HG02885 (cell line): ENCODE measurements around the gene POMGNT2.
"Not testable (repeated sequence)": the region's sequence is repeated elsewhere in the genome, so short reads cannot be mapped to it uniquely, and the experiment has no call there.

Experiments
- ATAC-seq: cut with Tn5 transposase; IDR thresholded peaks from one replicate; pipeline ENCODE4 v1.9.1; 2021; ENCODE audit warnings: mild to moderate bottlenecking; ENCODE audit not compliant: unreplicated experiment, poor library complexity

Gene POMGNT2

GRCh38 chr3:43053291-43053690, 52.6 kb downstream of the POMGNT2 start:
- no peak for ATAC-seq

- ATAC-seq, result no peak
Observed at GRCh38 chr3:43048470-43048869, 57.4 kb downstream of the POMGNT2 start.

GRCh38 chr3:43046583-43046982, 59.3 kb downstream of the POMGNT2 start:
- ATAC-seq, result no peak

- not testable (repeated sequence) for ATAC-seq
Observed at GRCh38 chr3:43045079-43045478, 60.8 kb downstream of the POMGNT2 start.

- no peak for ATAC-seq
Observed at GRCh38 chr3:43043793-43044192, 62.1 kb downstream of the POMGNT2 start.

GRCh38 chr3:43043071-43043766, 62.7 kb downstream of the POMGNT2 start:
- ATAC-seq, result no peak

GRCh38 chr3:43041517-43041916, 64.4 kb downstream of the POMGNT2 start:
- ATAC-seq, result no peak

- peak; percentile 36 for ATAC-seq
Observed at GRCh38 chr3:43038010-43038409, 67.9 kb downstream of the POMGNT2 start.

- ATAC-seq, result no peak
Observed at GRCh38 chr3:43036621-43037423, 69.1 kb downstream of the POMGNT2 start.

- no peak for ATAC-seq
Observed at GRCh38 chr3:43035801-43036365, 70.0 kb downstream of the POMGNT2 start.

- no peak for ATAC-seq
Observed at GRCh38 chr3:43034911-43035310, 71.0 kb downstream of the POMGNT2 start.

GRCh38 chr3:43034200-43034599, 71.7 kb downstream of the POMGNT2 start:
- ATAC-seq, result no peak

- no peak for ATAC-seq
Observed at GRCh38 chr3:43032646-43033628, 72.9 kb downstream of the POMGNT2 start.

GRCh38 chr3:43031889-43032545, 73.9 kb downstream of the POMGNT2 start:
- no peak for ATAC-seq

GRCh38 chr3:43031485-43031884, 74.4 kb downstream of the POMGNT2 start:
- no peak for ATAC-seq

GRCh38 chr3:43030162-43030935, 75.5 kb downstream of the POMGNT2 start:
- no peak for ATAC-seq
